Neuronal stem cell (in vitro differentiated cells): ENCODE measurements around the gene AGTR1. TPM values are rescaled to one million over a fixed set of nuclear protein-coding genes. Genes with fewer than 3 reads are reported as not detected.

Experiments used
- DNase-seq: peaks from one replicate; pipeline ENCODE4 v3.0.0-alpha.2; 2013; ENCODE audit warnings: low spot score
- H2AFZ ChIP-seq: one replicate; pipeline ENCODE4 v1.6.1; 2013; ENCODE audit warnings: mild to moderate bottlenecking, low read length, inconsistent platforms
- H2AK5ac ChIP-seq: 2 replicates; pipeline ENCODE4 v1.6.1; 2013; ENCODE audit warnings: low read depth, mild to moderate bottlenecking, inconsistent platforms, low read length, moderate library complexity, mixed read lengths
- H2BK120ac ChIP-seq: 2 replicates; pipeline ENCODE4 v1.6.1; 2013; ENCODE audit warnings: low read depth, mild to moderate bottlenecking, inconsistent platforms, low read length, moderate library complexity, mixed read lengths
- H2BK12ac ChIP-seq: one replicate; pipeline ENCODE4 v1.6.1; 2013; ENCODE audit warnings: low read length, inconsistent platforms
- H2BK15ac ChIP-seq: 2 replicates; pipeline ENCODE4 v1.6.1; 2013; ENCODE audit warnings: mild to moderate bottlenecking, low read length, inconsistent platforms, mixed read lengths
- H2BK5ac ChIP-seq: one replicate; pipeline ENCODE4 v1.6.1; 2013; ENCODE audit warnings: inconsistent platforms, mild to moderate bottlenecking, low read length, moderate library complexity
- H3K14ac ChIP-seq: one replicate; pipeline ENCODE4 v1.6.1; 2013; ENCODE audit warnings: low read length, inconsistent platforms
- H3K18ac ChIP-seq: 2 replicates; pipeline ENCODE4 v1.6.1; 2013; ENCODE audit warnings: low read length, inconsistent platforms
- H3K23ac ChIP-seq: 2 replicates; pipeline ENCODE4 v1.6.1; 2013; ENCODE audit warnings: low read depth, mild to moderate bottlenecking, mixed read lengths, low read length, inconsistent platforms; ENCODE audit not compliant: poor library complexity
- H3K27ac ChIP-seq: replicated peaks from 3 replicates; pipeline ENCODE4 v1.5.1; 2013; ENCODE audit warnings: low read length, inconsistent platforms
- H3K27me3 ChIP-seq, 3 experiments: 2 replicates each; pipeline ENCODE4 v1.6.1; 2013; ENCODE audit warnings: low read length in 3 of 3, mild to moderate bottlenecking in 2 of 3, inconsistent platforms in 1 of 3, low read depth in 1 of 3, mixed read lengths in 1 of 3, moderate library complexity in 1 of 3; ENCODE audit not compliant: control insufficient read depth in 3 of 3, insufficient read depth in 3 of 3
- H3K36me3 ChIP-seq, 2 donors: replicated peaks in 1 of 2; 2 replicates each; pipeline ENCODE4 v1.6.1; 2013; ENCODE audit warnings: low read length in 2 of 2; ENCODE audit not compliant: control insufficient read depth in 2 of 2, insufficient read depth in 2 of 2
- H3K4ac ChIP-seq: 2 replicates; pipeline ENCODE4 v1.6.1; 2013; ENCODE audit warnings: inconsistent platforms, mild to moderate bottlenecking, low read length, moderate library complexity
- H3K4me1 ChIP-seq, 2 donors: 1 replicate in 1 of 2; 2 replicates in 1 of 2; pipeline ENCODE4 v1.6.1; 2013; ENCODE audit warnings: low read length in 2 of 2, low read depth in 1 of 2; ENCODE audit not compliant: control insufficient read depth in 2 of 2, insufficient read depth in 1 of 2
- H3K4me2 ChIP-seq: one replicate; pipeline ENCODE4 v1.6.1; 2013; ENCODE audit warnings: mild to moderate bottlenecking, low read length, inconsistent platforms; ENCODE audit not compliant: insufficient read depth, poor library complexity, severe bottlenecking
- H3K4me3 ChIP-seq, 2 donors: 2 replicates each; pipeline ENCODE4 v1.5.1; 2013; ENCODE audit warnings: low read length in 2 of 2, mild to moderate bottlenecking in 2 of 2, inconsistent platforms in 1 of 2, moderate library complexity in 1 of 2
- H3K79me1 ChIP-seq: one replicate; pipeline ENCODE4 v1.6.1; 2013; ENCODE audit warnings: low read depth, mild to moderate bottlenecking, inconsistent platforms, low read length, moderate library complexity
- H3K9ac ChIP-seq: one replicate; pipeline ENCODE4 v1.6.1; 2013; ENCODE audit warnings: mild to moderate bottlenecking, low read depth, low read length, inconsistent platforms; ENCODE audit not compliant: poor library complexity
- H3K9me3 ChIP-seq, 2 donors: replicated peaks in 1 of 2; 2 replicates each; pipeline versions ENCODE3 to v1.6.1; 2013; ENCODE audit warnings: low read length in 2 of 2, mild to moderate bottlenecking in 2 of 2, inconsistent platforms in 1 of 2, low read depth in 1 of 2, mixed read lengths in 1 of 2, moderate library complexity in 1 of 2; ENCODE audit not compliant: control insufficient read depth in 2 of 2, insufficient read depth in 1 of 2
- H4K8ac ChIP-seq: one replicate; pipeline ENCODE4 v1.6.1; 2013; ENCODE audit warnings: low read depth, mild to moderate bottlenecking, inconsistent platforms, low read length, moderate library complexity
- H4K91ac ChIP-seq: one replicate; pipeline ENCODE4 v1.6.1; 2013; ENCODE audit warnings: low read length, low read depth, mild to moderate bottlenecking, inconsistent platforms; ENCODE audit not compliant: poor library complexity
- WGBS, 2 donors: extraction: QIAGEN DNeasy Blood & Tissue Kit; methylation state at CpG; one replicate each; pipeline ENCODE4 v1.1.7; 2013; ENCODE audit warnings: missing lambda C conversion rate in 2 of 2, mixed read lengths in 1 of 2; ENCODE audit not compliant: insufficient read length in 2 of 2, insufficient replicate concordance in 1 of 2; ENCODE audit errors: extremely low coverage in 2 of 2; 5-methylcytosine and 5-hydroxymethylcytosine counted together
- polyA plus RNA-seq, 2 experiments: library from polyadenylated mRNA; stranded (reverse); fragments of 200-250 nt; gene quantifications; one replicate each; pipeline ENCODE4 v1.2.3, GENCODE V29; 2013

The AGTR1 gene
- polyA plus RNA-seq (2013, experiment 1 of 2), result 0.03 TPM
- 0.04 TPM for polyA plus RNA-seq (2013, experiment 2 of 2)

DNA sequence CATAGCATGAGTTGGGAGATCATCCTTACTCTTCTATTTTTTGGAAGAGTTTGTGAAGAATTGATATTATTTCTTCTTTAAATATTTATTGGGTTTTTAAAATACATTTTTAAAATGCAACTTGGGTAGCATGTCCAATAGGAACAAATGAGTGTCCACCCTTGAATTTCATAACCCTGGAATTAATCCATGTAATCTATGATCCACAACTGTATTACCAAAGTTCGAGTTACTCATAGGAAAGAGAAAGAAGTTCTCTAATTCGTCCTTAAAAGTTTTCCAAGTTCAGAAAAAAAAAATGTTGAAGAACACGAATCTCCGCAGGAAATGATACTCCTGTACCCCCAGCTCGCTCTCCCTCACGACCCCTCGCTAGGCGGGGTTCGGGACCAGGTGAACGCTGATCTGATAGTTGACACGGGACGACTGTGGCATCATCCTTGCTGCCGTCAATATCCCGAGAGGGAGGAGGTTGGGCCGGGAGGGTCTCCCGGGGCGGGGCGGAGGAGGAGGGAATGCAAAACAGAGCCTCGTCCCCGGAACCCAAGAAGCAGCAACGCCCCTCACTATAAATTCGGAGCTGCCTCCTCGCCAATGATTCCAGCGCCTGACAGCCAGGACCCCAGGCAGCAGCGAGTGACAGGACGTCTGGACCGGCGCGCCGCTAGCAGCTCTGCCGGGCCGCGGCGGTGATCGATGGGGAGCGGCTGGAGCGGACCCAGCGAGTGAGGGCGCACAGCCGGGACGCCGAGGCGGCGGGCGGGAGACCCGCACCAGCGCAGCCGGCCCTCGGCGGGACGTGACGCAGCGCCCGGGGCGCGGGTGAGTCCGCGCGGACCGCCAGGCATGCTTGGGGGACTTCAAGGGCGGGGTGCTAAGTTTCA lies at the start of gene AGTR1:
Gene AGTR1 (plus strand): TSS at position 598 of the 884 bp plus-strand sequence. CDS start 43,133 bp downstream, outside the sequence.
- peak; percentile 68 for DNase-seq
- no CpG with 5 or more reads among the region's 61 CpGs for WGBS, 2 donors
- Histone ChIP-seq H3K79me1 (no peaks in the 10 kb centered on the region), H4K91ac (no peak within 1 kb of the TSS), H3K27me3 (peaks cover 0 to 79% (median 13%) of the 10 kb centered on the region in 3 experiments), H2BK15ac (no peak within 1 kb of the TSS), H3K4me1 (peaks cover 0 to 2% of the 10 kb centered on the region in 2 donors), H2AFZ (peak within 1 kb of the TSS; percentile 97), H3K4me3 (peak within 1 kb of the TSS; percentile 47 to 81), H2BK120ac (no peak within 1 kb of the TSS), H2BK5ac (no peak within 1 kb of the TSS), H2BK12ac (no peak within 1 kb of the TSS), H3K18ac (no peak within 1 kb of the TSS), H3K9ac (peak within 1 kb of the TSS; percentile 60), H3K4me2 (peak within 1 kb of the TSS; percentile 80), H3K14ac (no peak within 1 kb of the TSS), H3K4ac (no peak within 1 kb of the TSS), H3K27ac (no peak within 1 kb of the TSS), H3K36me3 (no peaks in the 10 kb centered on the region), H2AK5ac (no peak within 1 kb of the TSS), H3K9me3 (peaks cover 0 to 2% of the 10 kb centered on the region in 2 donors), H4K8ac (no peak within 1 kb of the TSS), H3K23ac (no peak within 1 kb of the TSS)

DNA sequence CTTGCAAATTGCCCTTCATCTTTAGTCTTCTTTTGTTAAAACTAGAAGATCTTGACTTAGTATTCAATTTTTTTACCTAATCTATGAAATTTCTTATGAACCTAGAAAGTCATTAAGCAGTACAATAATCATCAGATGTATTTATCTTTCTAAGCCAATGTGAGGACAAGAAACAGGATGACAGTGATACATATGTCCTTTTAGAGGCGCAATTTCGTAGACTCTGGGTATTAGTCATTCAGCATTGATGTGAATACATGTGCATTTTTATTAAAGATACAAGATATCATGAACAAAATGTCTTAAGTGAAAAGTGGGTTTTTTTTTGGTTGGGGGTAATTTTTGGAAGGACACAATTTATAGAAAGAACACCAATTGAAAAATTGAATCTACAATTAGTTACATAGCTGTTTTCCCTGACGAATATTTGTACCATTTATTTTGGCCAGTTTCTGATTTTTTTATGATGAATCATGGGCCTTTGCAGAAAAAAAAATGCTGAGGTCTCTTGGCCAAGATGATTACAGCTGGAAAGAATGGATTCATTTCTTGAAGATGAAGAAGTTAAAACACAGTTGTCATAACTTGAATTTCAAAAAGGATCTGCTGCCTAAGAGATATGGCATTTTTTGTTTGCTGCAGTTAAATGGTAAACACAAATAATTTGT lies 48.9 kb upstream of the AGTR1 start:
- H3K14ac ChIP-seq, result no peak overlapping the region
- H3K4me1 ChIP-seq, result no peaks in the 10 kb centered on the region
- no peak overlapping the region for H3K4me3 ChIP-seq
- H3K9me3 ChIP-seq, result no peaks in the 10 kb centered on the region
- no peak overlapping the region for H3K23ac ChIP-seq
- no peak overlapping the region for H2BK120ac ChIP-seq
- H3K9ac ChIP-seq, result no peak overlapping the region
- no peak overlapping the region for H2BK15ac ChIP-seq
- no peak overlapping the region for H3K4me2 ChIP-seq
- no peak overlapping the region for H2AFZ ChIP-seq
- H3K36me3 ChIP-seq, result no peaks in the 10 kb centered on the region
- WGBS, 2 donors, result no CpG with 5 or more reads among the region's 3 CpGs
- no peak overlapping the region for H3K27ac ChIP-seq
- H3K27me3 ChIP-seq, result no peaks in the 10 kb centered on the region
- no peak overlapping the region for H2AK5ac ChIP-seq
- H3K4ac ChIP-seq, result no peak overlapping the region
- no peaks in the 10 kb centered on the region for H3K79me1 ChIP-seq
- DNase-seq, result no peak
- H2BK5ac ChIP-seq, result no peak overlapping the region
- no peak overlapping the region for H4K91ac ChIP-seq
- no peak overlapping the region for H2BK12ac ChIP-seq
- no peak overlapping the region for H3K18ac ChIP-seq
- no peak overlapping the region for H4K8ac ChIP-seq

DNA sequence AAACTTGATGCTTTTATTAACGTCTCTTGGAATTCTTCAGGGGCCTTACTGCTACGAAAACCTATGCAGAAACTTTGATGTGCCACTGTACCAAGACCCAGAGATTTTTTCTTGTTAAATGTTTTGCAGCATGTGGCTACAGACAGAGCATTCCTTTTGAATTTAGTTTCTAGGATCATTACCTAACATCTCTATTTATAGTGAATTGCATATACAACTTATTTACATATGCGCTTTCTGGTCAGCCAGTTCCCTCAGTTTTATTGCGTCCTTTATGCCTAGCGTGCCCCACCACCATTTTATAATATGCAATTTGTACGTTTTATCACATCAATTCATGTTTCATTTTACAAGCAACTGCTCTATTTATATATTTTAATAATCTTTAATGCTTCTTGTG lies 46.2 kb upstream of the AGTR1 start:
- no CpG with 5 or more reads among the region's 6 CpGs for WGBS, 2 donors

DNA sequence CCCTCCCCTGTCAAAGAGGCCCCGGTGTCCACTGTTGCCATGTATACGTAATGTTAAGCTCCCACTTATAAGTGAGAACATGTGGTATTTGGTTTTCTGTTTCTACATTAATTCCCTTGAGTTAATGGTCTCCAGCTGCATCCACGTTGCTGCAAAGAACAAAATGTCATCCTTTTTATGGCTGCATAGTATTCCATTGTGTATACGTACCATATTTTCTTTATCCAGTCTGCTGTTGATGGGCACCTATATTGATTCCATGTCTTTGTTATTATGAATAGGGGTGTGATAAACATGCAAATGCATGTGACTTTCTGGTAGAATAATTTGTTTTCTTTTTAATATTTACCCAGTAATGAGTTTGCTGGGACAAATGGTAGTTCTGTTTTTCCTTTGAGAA lies 43.3 kb upstream of the AGTR1 start:
- DNase-seq, result no peak

More for the DNA sequence above, 46.2 kb upstream of the AGTR1 start:
- Histone ChIP-seq H2BK5ac (no peak overlapping the region), H3K9me3 (no peaks in the 10 kb centered on the region), H3K9ac (no peak overlapping the region), H2BK12ac (no peak overlapping the region), H3K27ac (no peak overlapping the region), H3K14ac (no peak overlapping the region), H2AK5ac (no peak overlapping the region), H3K4me3 (no peak overlapping the region), H2BK15ac (no peak overlapping the region), H3K18ac (no peak overlapping the region), H3K27me3 (no peaks in the 10 kb centered on the region), H4K91ac (no peak overlapping the region), H3K4me2 (no peak overlapping the region), H3K36me3 (no peaks in the 10 kb centered on the region), H3K23ac (no peak overlapping the region), H3K79me1 (no peaks in the 10 kb centered on the region), H4K8ac (no peak overlapping the region), H2AFZ (no peak overlapping the region), H3K4me1 (no peaks in the 10 kb centered on the region), H3K4ac (no peak overlapping the region), H2BK120ac (no peak overlapping the region)
- no peak for DNase-seq

More for the DNA sequence above, 43.3 kb upstream of the AGTR1 start:
- no peak overlapping the region for H3K14ac ChIP-seq
- H3K27me3 ChIP-seq, result no peaks in the 10 kb centered on the region
- H3K18ac ChIP-seq, result no peak overlapping the region
- H3K4me3 ChIP-seq, result no peak overlapping the region
- no peaks in the 10 kb centered on the region for H3K79me1 ChIP-seq
- no peak overlapping the region for H3K4ac ChIP-seq
- H2BK15ac ChIP-seq, result no peak overlapping the region
- no peaks in the 10 kb centered on the region for H3K36me3 ChIP-seq
- no peak overlapping the region for H4K91ac ChIP-seq
- no peaks in the 10 kb centered on the region for H3K9me3 ChIP-seq
- H2BK120ac ChIP-seq, result no peak overlapping the region
- H2AFZ ChIP-seq, result no peak overlapping the region
- no peak overlapping the region for H3K27ac ChIP-seq
- no peaks in the 10 kb centered on the region for H3K4me1 ChIP-seq
- no CpG with 5 or more reads among the region's 4 CpGs for WGBS, 2 donors
- H3K9ac ChIP-seq, result no peak overlapping the region
- no peak overlapping the region for H2BK12ac ChIP-seq
- H4K8ac ChIP-seq, result no peak overlapping the region
- H3K4me2 ChIP-seq, result no peak overlapping the region
- H2AK5ac ChIP-seq, result no peak overlapping the region
- H3K23ac ChIP-seq, result no peak overlapping the region
- no peak overlapping the region for H2BK5ac ChIP-seq
